HG02571 (cell line): ENCODE results near the gene RBMY1D.
"Not testable (repeated sequence)": the region's sequence is repeated elsewhere in the genome, so short reads cannot be mapped to it uniquely, and the experiment has no call there.

Experiments
- ATAC-seq: cut with Tn5 transposase; IDR thresholded peaks from one replicate; pipeline ENCODE4 v1.9.1; 2021; ENCODE audit warnings: mild to moderate bottlenecking, moderate library complexity; ENCODE audit not compliant: unreplicated experiment

The RBMY1D gene

GRCh38 chrY:21894426-21894825 is at the start of gene RBMY1D:
Gene RBMY1D, minus strand, starts transcription at chrY:21894526. Its CDS starts 2,013 bp downstream, at chrY:21892513.
- ATAC-seq: not testable (repeated sequence)

DNA sequence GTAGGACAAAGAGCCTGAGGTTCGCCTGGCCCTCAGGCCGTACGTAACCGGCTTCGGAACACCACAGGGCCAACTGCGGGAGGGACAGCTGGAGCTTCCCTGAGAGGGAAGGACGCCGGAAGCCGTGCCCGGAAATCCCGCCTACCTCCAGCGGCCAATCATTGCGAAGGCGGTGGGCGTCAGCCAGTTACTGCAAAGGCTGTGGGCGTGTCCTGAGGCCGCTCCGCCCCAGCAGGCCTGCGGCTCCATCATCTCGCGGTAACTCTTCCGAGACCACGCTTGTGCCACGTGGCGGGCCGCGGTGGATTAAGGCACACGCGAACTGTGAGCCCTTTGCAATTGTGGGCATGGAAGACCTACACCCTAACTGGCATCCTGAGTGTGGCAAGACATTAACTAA is 23.6 kb upstream of the RBMY1D start, which contains the start of gene RBMY1E:
Gene RBMY1E, minus strand, starts transcription at position 101 of the 400 bp plus-strand sequence. CDS start 1,978 bp downstream, outside the sequence.
- not testable (repeated sequence) for ATAC-seq

- ATAC-seq: not testable (repeated sequence)
These were observed 24.8 kb downstream of the RBMY1D start for GRCh38 chrY:21869407-21870076.

GRCh38 chrY:21845481-21845880 is 48.8 kb downstream of the RBMY1D start:
- ATAC-seq: no peak

- no peak for ATAC-seq
These were observed 52.2 kb downstream of the RBMY1D start for GRCh38 chrY:21842090-21842489.

- no peak for ATAC-seq
These were observed 54.8 kb downstream of the RBMY1D start for GRCh38 chrY:21839489-21839888.

DNA sequence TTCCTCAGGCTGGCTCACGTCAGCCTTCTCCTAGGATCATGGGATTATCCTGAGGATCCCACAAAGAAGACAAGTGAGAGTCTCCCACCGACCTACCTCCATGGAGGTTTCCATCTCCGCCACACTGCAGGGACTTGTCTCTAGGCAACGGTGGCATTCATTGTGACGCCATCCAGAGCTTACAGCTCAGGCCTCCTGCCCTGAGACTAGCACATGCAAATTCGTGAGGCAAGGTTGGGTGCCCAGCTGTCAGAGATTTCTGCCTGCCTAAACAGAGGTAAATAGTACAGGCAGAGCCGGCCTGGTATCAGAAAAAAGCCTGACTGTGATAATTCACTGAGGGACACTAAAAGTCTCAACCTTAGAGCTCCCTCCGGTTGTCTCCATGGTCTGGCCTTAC is 58.0 kb downstream of the RBMY1D start:
- ATAC-seq: no peak

- no peak for ATAC-seq
These were observed 59.3 kb downstream of the RBMY1D start for GRCh38 chrY:21835052-21835451.
